ENCODE measurements around the gene SYCE1L. TPM values are rescaled to one million over a fixed set of nuclear protein-coding genes. Genes with fewer than 3 reads are reported as not detected.

Gene SYCE1L
- total and polyA plus RNA-seq, 2 of the 4 experiments (the other 2 are of a cell fraction), result 0.10 TPM; not detected in 1

GRCh38 chr16:77197747-77198146 is 1.5 kb upstream of the SYCE1L start:
- no peak overlapping the region for H2BK120ac ChIP-seq (ENCODE audit: low read depth, low read length)
- in situ Hi-C loops (cut with MboI; ENCODE audit: low sequenced_read_pairs), result no loop called here
- H3K27me3 ChIP-seq (ENCODE audit: control insufficient read depth, insufficient read depth, low read length), result no peaks in the 10 kb centered on the region
- no peak overlapping the region for H3K4ac ChIP-seq (ENCODE audit: low read depth, low read length)
- H3K4me1 ChIP-seq (ENCODE audit: control insufficient read depth, insufficient read depth, low read length), result no peaks in the 10 kb centered on the region
- H3K27ac ChIP-seq (ENCODE audit: insufficient read depth, low read length), result no peak overlapping the region
- ChIA-PET CTCF (no interaction called here), POLR2A (ENCODE audit: unreplicated experiment) (no interaction called here)
- no CpG with 5 or more reads among the region's 2 CpGs for WGBS, 2 experiments (ENCODE audit: extremely low coverage in 2 of 2, insufficient read length in 1 of 2)
- peaks cover 52% of the 10 kb centered on the region for H3K36me3 ChIP-seq (ENCODE audit: control insufficient read depth, insufficient read depth, low read length)
- H4K5ac ChIP-seq (ENCODE audit: low read depth, low read length), result no peak overlapping the region
- no peak overlapping the region for H3K56ac ChIP-seq (ENCODE audit: extremely low read depth, insufficient read depth, low read length)
- H4K91ac ChIP-seq (ENCODE audit: insufficient read depth, low read depth, low read length), result no peak overlapping the region
- H4K20me1 ChIP-seq (ENCODE audit: insufficient read depth, low read length), result no peaks in the 10 kb centered on the region
- no peak overlapping the region for H3K23ac ChIP-seq (ENCODE audit: low read depth, low read length)
- H3K9me1 ChIP-seq (ENCODE audit: insufficient read depth, low read length), result peaks cover 4% of the 10 kb centered on the region
- H3K79me1 ChIP-seq (ENCODE audit: low read depth in 1 of 2, low read length in 2 of 2), result peaks cover 0 to 9% of the 10 kb centered on the region in 2 experiments; a peak in 3 of 4 replicates
- no peak overlapping the region for H4K8ac ChIP-seq (ENCODE audit: low read depth in 2 of 2, low read length in 2 of 2)
- no peak for DNase-seq
- dilution Hi-C loops (cut with HindIII; ENCODE audit: low sequenced_read_pairs, unreplicated experiment), result no loop called here
- H2BK15ac ChIP-seq (ENCODE audit: low read depth, low read length), result no peak overlapping the region
- H2BK5ac ChIP-seq (ENCODE audit: low read depth, low read length, poor library complexity, severe bottlenecking), result no peak overlapping the region
- TF ChIP-seq POLR2A (IDR thresholded peaks at IDR 0.05; ENCODE audit: low read depth, low read length) (no peak), CEBPB (IDR thresholded peaks at IDR 0.05; ENCODE audit: low read depth, low read length) (peak; percentile 62)
- no peak overlapping the region for H2AK9ac ChIP-seq (replicated peaks; ENCODE audit: low read depth, low read length, poor library complexity)
- H3K14ac ChIP-seq (replicated peaks; ENCODE audit: low read depth, low read length), result no peak overlapping the region
- no peak overlapping the region for H3K9ac ChIP-seq (ENCODE audit: low read depth, low read length)
- intact Hi-C loops (cut with micrococcal nuclease), result no loop called here
- no TSS peak for BruUV-seq (replicated peaks)
- no peak overlapping the region for H2BK20ac ChIP-seq (ENCODE audit: low read depth, low read length)
- ATAC-seq (ENCODE audit: low read depth), result no peak
- no peak overlapping the region for H3K4me3 ChIP-seq (ENCODE audit: insufficient read depth, low read depth, low read length)
- no peaks in the 10 kb centered on the region for H3K9me3 ChIP-seq (ENCODE audit: control insufficient read depth, insufficient read depth, low read length)
- no peak overlapping the region for H3K4me2 ChIP-seq (ENCODE audit: low read depth, low read length)
- H2AK5ac ChIP-seq (ENCODE audit: low read depth, low read length), result no peak overlapping the region
- no peak overlapping the region for H2AFZ ChIP-seq (replicated peaks; ENCODE audit: low read length, poor library complexity)
- H3K18ac ChIP-seq (ENCODE audit: low read depth, low read length), result no peak overlapping the region

All from IMR-90 (cell line).